Neural progenitor cell (in vitro differentiated cells): ENCODE data around the gene TUT1. TPM values are rescaled to one million over a fixed set of nuclear protein-coding genes. Genes with fewer than 3 reads are reported as not detected.

Source experiments
- DNase-seq: peaks from one replicate; pipeline ENCODE4 v3.0.0-alpha.2; 2016; ENCODE audit warnings: low spot score
- H2AFZ ChIP-seq: fragments of 200-600 bp; sonication (generic); replicated peaks from 2 replicates; pipeline ENCODE4 v1.6.1; 2016; ENCODE audit warnings: antibody characterized with exemption
- H3F3A ChIP-seq: fragments of 200-600 bp; sonication (generic); 2 replicates; pipeline ENCODE4 v1.6.1; 2016; ENCODE audit warnings: antibody characterized with exemption, low read depth
- H3K27ac ChIP-seq: fragments of 200-600 bp; sonication (generic); 2 replicates; pipeline ENCODE4 v1.5.1; 2016; ENCODE audit warnings: mild to moderate bottlenecking
- H3K27me3 ChIP-seq: fragments of 200-600 bp; sonication (generic); 2 replicates; pipeline ENCODE4 v1.6.1; 2016; ENCODE audit warnings: mild to moderate bottlenecking, moderate library complexity
- H3K36me3 ChIP-seq: fragments of 200-600 bp; sonication (generic); 2 replicates; pipeline ENCODE4 v1.5.1; 2016
- H3K4me1 ChIP-seq: fragments of 200-600 bp; sonication (generic); 2 replicates; pipeline ENCODE4 v1.6.1; 2016; ENCODE audit warnings: mixed run types
- H3K4me2 ChIP-seq: fragments of 200-600 bp; sonication (generic); 2 replicates; pipeline ENCODE4 v1.6.1; 2016
- H3K4me3 ChIP-seq: fragments of 200-600 bp; sonication (generic); 2 replicates; pipeline ENCODE4 v1.5.1; 2016
- H3K79me2 ChIP-seq: fragments of 200-600 bp; sonication (generic); 2 replicates; pipeline ENCODE4 v1.6.1; 2016; ENCODE audit warnings: low read depth
- H3K9ac ChIP-seq: fragments of 200-600 bp; sonication (generic); 2 replicates; pipeline ENCODE4 v1.6.1; 2016
- H3K9me3 ChIP-seq: fragments of 200-600 bp; sonication (generic); 2 replicates; pipeline ENCODE4 v1.5.1; 2016; ENCODE audit warnings: low read depth
- H4K20me1 ChIP-seq: fragments of 200-600 bp; sonication (generic); 2 replicates; pipeline ENCODE4 v1.6.1; 2016; ENCODE audit warnings: low read depth
- H3K27ac Mint-ChIP-seq: 3 replicates; pipeline ENCODE4 v1.8.0; 2021; ENCODE audit warnings: mixed read lengths
- H3K27me3 Mint-ChIP-seq: 2 replicates; pipeline ENCODE4 v1.8.0; 2022; ENCODE audit warnings: low read depth, mild to moderate bottlenecking, inconsistent platforms, moderate library complexity, mixed read lengths; ENCODE audit not compliant: insufficient read depth
- H3K36me3 Mint-ChIP-seq: 3 replicates; pipeline ENCODE4 v1.8.0; 2021; ENCODE audit warnings: mixed read lengths
- H3K4me1 Mint-ChIP-seq: 3 replicates; pipeline ENCODE4 v1.8.0; 2021; ENCODE audit warnings: mixed read lengths
- H3K4me3 Mint-ChIP-seq: 3 replicates; pipeline ENCODE4 v1.8.0; 2021; ENCODE audit warnings: mild to moderate bottlenecking, moderate library complexity, mixed read lengths
- H3K9me3 Mint-ChIP-seq: 3 replicates; pipeline ENCODE4 v1.8.0; 2020; ENCODE audit warnings: mixed read lengths
- CTCF ChIP-seq: fragments of 200-600 bp; sonication (generic); IDR thresholded peaks from 2 replicates; pipeline ENCODE4 v1.5.1; 2017; ENCODE audit warnings: antibody characterized with exemption, mild to moderate bottlenecking
- EZH2 ChIP-seq: fragments of 200-600 bp; sonication (generic); IDR thresholded peaks from 2 replicates; pipeline ENCODE4 v1.6.1; 2017; ENCODE audit warnings: antibody characterized with exemption, mild to moderate bottlenecking, moderate library complexity
- EZH2phosphoT487 ChIP-seq: fragments of 200-600 bp; sonication (generic); IDR thresholded peaks from 2 replicates; pipeline ENCODE4 v1.6.1; 2017; ENCODE audit warnings: antibody characterized with exemption
- total RNA-seq: library from RNA; depleted of rRNA; stranded (reverse); fragments of >200 nt; gene quantifications from 2 replicates; pipeline ENCODE4 v1.2.3, GENCODE V29; 2015; ENCODE audit warnings: low replicate concordance

TUT1 gene
- total RNA-seq = 4.8 and 23.1 TPM in 2 replicates

GRCh38 chr11:62591448-62592145 is at the start of gene TUT1:
Gene TUT1 (minus strand): TSS chr11:62591523. CDS start chr11:62591485, 38 bp downstream.
- Mint-ChIP-seq H3K36me3 (peaks cover 13% of the 10 kb centered on the region), H3K4me3 (peak within 1 kb of the TSS; percentile 92), H3K27me3 (peaks cover 2% of the 10 kb centered on the region), H3K9me3 (no peaks in the 10 kb centered on the region), H3K4me1 (peaks cover 24% of the 10 kb centered on the region), H3K27ac (peak within 1 kb of the TSS; percentile 76)
- peak within 1 kb of the TSS; percentile 84 for H3K4me3 ChIP-seq
- H4K20me1 ChIP-seq = peaks cover 5% of the 10 kb centered on the region
- no peaks in the 10 kb centered on the region for H3K36me3 ChIP-seq
- peaks cover 17% of the 10 kb centered on the region for H3K79me2 ChIP-seq
- H3K9ac ChIP-seq = peak within 1 kb of the TSS; percentile 74
- peak within 1 kb of the TSS; percentile 91 for H2AFZ ChIP-seq
- H3K9me3 ChIP-seq = no peaks in the 10 kb centered on the region
- H3K27me3 ChIP-seq = no peaks in the 10 kb centered on the region
- H3F3A ChIP-seq = peaks cover 65% of the 10 kb centered on the region
- peak within 1 kb of the TSS; percentile 89 for H3K4me2 ChIP-seq
- H3K4me1 ChIP-seq = peaks cover 6% of the 10 kb centered on the region
- peak; percentile 41 for TF ChIP-seq EZH2phosphoT487
- no peak for TF ChIP-seq CTCF
- peak; percentile 47 for TF ChIP-seq EZH2
- H3K27ac ChIP-seq = peak within 1 kb of the TSS; percentile 72
- peak; percentile 100 for DNase-seq

DNA sequence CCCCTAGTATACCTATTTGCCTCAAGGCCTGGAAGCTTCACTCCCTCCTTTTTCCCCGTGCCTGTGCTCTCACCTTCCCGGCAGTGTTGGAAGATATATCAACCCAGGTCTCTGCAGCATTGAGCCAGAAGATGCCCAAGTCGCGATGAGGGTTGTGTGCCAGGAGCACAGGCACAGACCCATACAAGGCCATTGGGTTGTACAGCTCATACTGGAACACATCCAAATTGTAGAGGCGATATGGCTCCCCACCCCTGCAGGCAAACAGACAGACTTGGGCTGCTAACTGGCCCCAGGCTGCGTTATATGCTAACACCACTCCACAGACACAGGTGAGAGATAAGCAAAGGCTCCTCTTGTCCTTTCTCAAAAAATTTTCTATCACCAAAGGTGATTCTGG is 41.2 kb upstream of the TUT1 start:
- Histone ChIP-seq H2AFZ (no peak overlapping the region), H3K9me3 (no peaks in the 10 kb centered on the region), H3K4me2 (no peak overlapping the region), H3K36me3 (peaks cover 12% of the 10 kb centered on the region), H3K27ac (no peak overlapping the region), H3K9ac (no peak overlapping the region), H4K20me1 (no peaks in the 10 kb centered on the region), H3K27me3 (no peaks in the 10 kb centered on the region), H3F3A (peaks cover 4% of the 10 kb centered on the region), H3K4me1 (no peaks in the 10 kb centered on the region), H3K79me2 (no peaks in the 10 kb centered on the region), H3K4me3 (no peak overlapping the region)
- H3K4me3 Mint-ChIP-seq = no peak overlapping the region
- no peak for DNase-seq
- H3K4me1 Mint-ChIP-seq = no peaks in the 10 kb centered on the region
- H3K36me3 Mint-ChIP-seq = peaks cover 46% of the 10 kb centered on the region
- no peak for TF ChIP-seq CTCF
- no peak for TF ChIP-seq EZH2
- TF ChIP-seq EZH2phosphoT487 = no peak
- no peak overlapping the region for H3K27ac Mint-ChIP-seq
- no peaks in the 10 kb centered on the region for H3K9me3 Mint-ChIP-seq
- H3K27me3 Mint-ChIP-seq = no peaks in the 10 kb centered on the region

DNA sequence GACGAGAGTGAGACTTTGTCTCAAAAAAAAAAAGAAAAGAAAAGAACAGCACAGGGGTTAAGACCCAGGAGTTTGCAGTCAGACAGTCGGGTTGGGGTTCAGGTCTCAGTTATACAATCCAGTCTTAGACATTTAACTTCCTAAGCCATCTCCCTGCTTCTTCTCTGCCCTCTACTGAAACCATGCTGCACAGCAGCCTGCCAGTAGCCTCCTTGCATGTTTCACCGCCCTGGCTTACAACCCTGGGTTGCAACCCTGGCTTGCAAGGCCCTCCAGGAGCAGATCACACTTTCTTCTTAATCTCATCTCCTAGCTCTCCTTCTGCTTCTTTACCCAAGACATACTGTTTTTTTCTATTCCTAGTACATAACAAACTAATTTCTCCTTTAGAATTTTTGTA is 36.4 kb upstream of the TUT1 start:
- H3K27ac Mint-ChIP-seq = no peak overlapping the region
- H3K27me3 ChIP-seq = no peaks in the 10 kb centered on the region
- peaks cover 45% of the 10 kb centered on the region for H3K36me3 Mint-ChIP-seq

More for the DNA sequence above, 36.4 kb upstream of the TUT1 start:
- no peak overlapping the region for H3K9ac ChIP-seq
- H2AFZ ChIP-seq = no peak overlapping the region
- no peaks in the 10 kb centered on the region for H3K9me3 Mint-ChIP-seq
- H3K4me2 ChIP-seq = no peak overlapping the region
- H3K9me3 ChIP-seq = no peaks in the 10 kb centered on the region
- DNase-seq = no peak
- no peaks in the 10 kb centered on the region for H3K4me1 ChIP-seq
- no peak overlapping the region for H3K27ac ChIP-seq
- H3K4me3 ChIP-seq = no peak overlapping the region
- no peak overlapping the region for H3K4me3 Mint-ChIP-seq
- TF ChIP-seq EZH2 = no peak
- no peak for TF ChIP-seq CTCF
- no peak for TF ChIP-seq EZH2phosphoT487
- no peaks in the 10 kb centered on the region for H3K79me2 ChIP-seq
- H3K27me3 Mint-ChIP-seq = peaks cover 2% of the 10 kb centered on the region
- no peaks in the 10 kb centered on the region for H3K4me1 Mint-ChIP-seq
- peaks cover 4% of the 10 kb centered on the region for H3K36me3 ChIP-seq
- H4K20me1 ChIP-seq = no peaks in the 10 kb centered on the region
- H3F3A ChIP-seq = peaks cover 26% of the 10 kb centered on the region
